ES-I3 (cell line): ENCODE results near the gene CLCN6.

Experiments
- H3K36me3 ChIP-seq: 2 replicates; pipeline ENCODE4 v1.6.1; 2013; ENCODE audit warnings: mild to moderate bottlenecking, low read length, control low read depth, moderate library complexity; ENCODE audit not compliant: insufficient read depth
- H3K4me1 ChIP-seq: 2 replicates; pipeline ENCODE4 v1.6.1; 2013; ENCODE audit warnings: mild to moderate bottlenecking, control low read depth, low read length; ENCODE audit not compliant: insufficient read depth
- H3K9ac ChIP-seq: 2 replicates; pipeline ENCODE4 v1.6.1; 2013; ENCODE audit warnings: low read depth, mild to moderate bottlenecking, low read length, moderate library complexity
- H3K9me3 ChIP-seq: 2 replicates; pipeline ENCODE4 v1.6.1; 2013; ENCODE audit warnings: mild to moderate bottlenecking, low read length, moderate library complexity; ENCODE audit not compliant: control insufficient read depth, insufficient read depth

Gene CLCN6

DNA sequence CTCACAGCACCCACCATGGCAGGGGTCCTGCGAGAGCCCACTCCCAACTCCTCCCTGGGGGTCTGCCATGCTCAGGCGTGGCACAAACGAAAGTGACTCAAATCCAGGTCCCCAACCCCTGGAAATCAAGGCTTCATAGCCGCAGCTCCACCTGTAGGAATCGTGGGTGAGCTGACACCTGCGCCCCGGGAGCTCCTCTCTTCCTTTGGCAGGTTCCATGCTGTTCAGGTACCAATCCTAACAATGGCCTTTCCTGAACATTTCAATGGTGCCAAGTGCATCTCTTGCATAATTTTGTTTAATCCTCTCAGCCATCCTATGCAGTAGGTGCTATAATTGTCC, 81.6 kb downstream of the CLCN6 start:
- Histone ChIP-seq H3K9ac (no peak overlapping the region), H3K36me3 (no peaks in the 10 kb centered on the region), H3K9me3 (no peaks in the 10 kb centered on the region), H3K4me1 (peaks cover 8% of the 10 kb centered on the region; the same call in 1 of the 2 replicates)

DNA sequence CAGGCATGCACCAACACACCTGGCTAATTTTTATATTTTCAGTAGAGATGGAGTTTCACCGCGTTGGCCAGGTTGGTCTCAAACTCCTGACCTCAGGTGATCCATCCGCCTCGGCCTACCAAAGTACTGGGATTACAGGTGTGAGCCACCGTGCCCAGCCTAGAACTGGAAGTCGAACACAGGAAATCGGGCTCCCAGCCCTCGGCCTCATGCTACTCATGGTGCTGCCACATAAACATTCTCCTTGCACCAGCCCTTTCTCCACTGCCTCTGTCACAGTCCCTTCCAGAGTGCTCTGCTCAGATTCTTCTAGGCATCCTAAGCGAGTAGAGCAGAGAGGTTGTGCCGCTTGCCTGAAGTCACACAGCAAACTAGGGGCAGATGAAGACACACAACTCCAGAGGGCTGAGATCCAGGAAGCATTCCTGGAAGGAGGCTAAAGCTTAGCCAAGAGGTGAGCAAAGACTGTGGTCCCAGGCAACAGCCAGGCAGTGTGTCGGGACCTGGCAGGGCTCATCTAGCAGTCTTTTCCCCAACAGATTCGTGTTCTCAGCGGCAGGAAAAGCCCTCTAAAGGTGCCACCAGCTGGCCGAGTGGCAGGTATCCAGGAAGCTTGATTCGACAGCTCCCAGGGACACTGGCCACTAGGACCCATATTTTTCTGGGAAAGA, 82.3 kb downstream of the CLCN6 start:
- Histone ChIP-seq H3K9ac (no peak overlapping the region), H3K4me1 (peaks cover 3% of the 10 kb centered on the region; the same call in 1 of the 2 replicates), H3K36me3 (no peaks in the 10 kb centered on the region), H3K9me3 (no peaks in the 10 kb centered on the region)

DNA sequence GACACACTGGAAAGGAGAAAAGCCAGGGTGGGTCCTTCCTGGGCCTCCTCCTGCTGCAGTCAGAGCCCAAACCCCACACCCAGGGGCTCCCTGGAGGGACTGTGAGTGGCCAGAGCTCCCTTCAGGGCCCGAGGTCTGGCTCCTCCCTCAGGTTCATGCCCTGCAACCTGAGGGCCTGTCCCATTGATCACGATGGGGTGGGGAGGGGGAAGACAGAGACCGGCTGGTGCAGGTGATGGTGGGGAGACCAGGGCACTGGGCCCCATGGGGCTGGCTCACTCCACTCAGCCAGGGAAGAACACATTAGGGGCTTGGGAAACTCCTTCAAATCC, 82.9 kb downstream of the CLCN6 start:
- H3K9ac ChIP-seq, result no peak overlapping the region
- H3K9me3 ChIP-seq, result no peaks in the 10 kb centered on the region
- H3K4me1 ChIP-seq, result no peaks in the 10 kb centered on the region; the same call in 1 of the 2 replicates
- H3K36me3 ChIP-seq, result no peaks in the 10 kb centered on the region

DNA sequence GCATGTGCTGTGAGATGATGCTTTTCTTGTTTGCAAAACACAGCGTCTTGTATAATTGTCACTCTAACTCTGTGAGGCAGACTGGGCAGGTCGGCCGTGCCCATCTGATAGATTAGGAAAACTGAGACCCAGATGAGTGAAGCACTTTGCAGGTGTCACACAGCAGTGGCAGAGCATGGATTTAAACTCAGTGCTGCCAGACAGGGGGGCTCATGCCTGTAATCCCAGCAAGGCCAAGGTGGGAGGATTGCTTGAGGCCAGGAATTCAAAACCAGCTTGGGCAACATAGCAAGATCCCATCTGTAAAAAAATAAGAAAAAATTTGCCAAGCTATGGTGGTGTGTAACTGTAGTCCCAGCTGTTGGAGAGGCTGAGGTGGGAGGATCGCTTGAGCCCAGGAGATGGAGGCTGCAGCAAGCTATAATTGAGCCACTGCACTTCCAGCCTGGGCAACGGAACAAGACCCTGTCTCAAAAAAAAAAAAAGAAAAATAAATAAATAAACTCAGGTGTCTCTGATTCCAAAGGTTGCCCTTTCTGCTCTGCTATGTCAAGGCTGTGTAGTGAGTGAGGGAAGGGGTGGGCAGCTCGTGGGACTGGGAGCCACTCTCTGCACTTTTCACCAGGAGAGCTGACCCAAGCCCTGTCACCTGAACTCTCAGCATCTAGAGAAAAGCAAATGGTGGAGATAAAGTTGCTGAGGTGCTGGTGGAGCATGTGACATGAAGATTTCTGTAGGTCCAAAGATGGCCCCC, 85.6 kb downstream of the CLCN6 start:
- H3K9ac ChIP-seq, result no peak overlapping the region
- H3K9me3 ChIP-seq, result no peaks in the 10 kb centered on the region
- no peaks in the 10 kb centered on the region for H3K36me3 ChIP-seq
- no peaks in the 10 kb centered on the region; the same call in 1 of the 2 replicates for H3K4me1 ChIP-seq
